K562 (cell line): ENCODE results near the gene SLC16A4. TPM values are rescaled to one million over a fixed set of nuclear protein-coding genes. Genes with fewer than 3 reads are reported as not detected.

Experiments
- ATF3 ChIP-seq, 2 experiments: fragments of 450-650 bp in 1 of 2; sonication (generic) in 1 of 2; formaldehyde crosslinking in 1 of 2; IDR thresholded peaks in 1 of 2; conservative IDR thresholded peaks in 1 of 2; 2 replicates each; pipeline versions ENCODE4 v1.6.1 to v1.8.1; 2016 to 2023; ENCODE audit warnings: mild to moderate bottlenecking in 2 of 2, moderate library complexity in 2 of 2, inconsistent platforms in 1 of 2, missing genetic modification reagents in 1 of 2
- CBFA2T3 ChIP-seq: fragments of 450-650 bp; IDR thresholded peaks from 2 replicates; pipeline ENCODE4 v1.6.1; 2017
- CCNT2 ChIP-seq: IDR thresholded peaks from 2 replicates; pipeline ENCODE4 v1.6.1; 2011; ENCODE audit warnings: borderline replicate concordance, low read depth, mild to moderate bottlenecking, moderate library complexity, mixed read lengths, low read length; ENCODE audit not compliant: insufficient read length; ENCODE audit errors: extremely low read depth
- CLOCK ChIP-seq: fragments of 250-450 bp; sonication (Bioruptor Pico); IDR thresholded peaks from 2 replicates; pipeline ENCODE4 v1.4.0; 2020; ENCODE audit warnings: mild to moderate bottlenecking, moderate library complexity, borderline replicate concordance
- CXXC5 ChIP-seq: fragments of 250-450 bp; sonication (Bioruptor Pico); IDR thresholded peaks from 2 replicates; pipeline ENCODE4 v1.8.0; 2022; ENCODE audit warnings: inconsistent platforms, mild to moderate bottlenecking, moderate library complexity
- KAT2B ChIP-seq: IDR thresholded peaks from one replicate; pipeline ENCODE4 v1.6.1; 2012; ENCODE audit warnings: low read depth, mild to moderate bottlenecking, control low read depth, inconsistent platforms, low read length, moderate library complexity
- KDM1A ChIP-seq, 2 experiments: fragments of 450-650 bp; IDR thresholded peaks; 2 replicates each; pipeline ENCODE4 v1.6.1; 2016; ENCODE audit warnings: mild to moderate bottlenecking in 2 of 2
- KLF13 ChIP-seq: fragments of 450-650 bp; IDR thresholded peaks from 2 replicates; pipeline ENCODE4 v1.6.1; 2016; ENCODE audit warnings: missing genetic modification characterization, low read depth, mild to moderate bottlenecking, missing compliant biosample characterization, moderate library complexity, borderline replicate concordance
- KLF6 ChIP-seq: fragments of 250-450 bp; sonication (Bioruptor Pico); IDR thresholded peaks from 2 replicates; pipeline ENCODE4 v1.4.0; 2020; ENCODE audit warnings: mild to moderate bottlenecking, moderate library complexity, borderline replicate concordance
- MECOM ChIP-seq: fragments of 250-450 bp; sonication (Bioruptor Pico); IDR thresholded peaks from 2 replicates; pipeline ENCODE4 v1.8.0; 2022; ENCODE audit warnings: inconsistent platforms
- MEF2D ChIP-seq: conservative IDR thresholded peaks from 2 replicates; pipeline ENCODE4 v1.6.1; 2016; ENCODE audit warnings: low read depth, missing genetic modification characterization, missing compliant biosample characterization
- MIER1 ChIP-seq: fragments of 450-650 bp; IDR thresholded peaks from 2 replicates; pipeline ENCODE4 v1.6.1; 2016; ENCODE audit warnings: antibody characterized with exemption, mild to moderate bottlenecking, low read depth
- NCOA4 ChIP-seq: fragments of 450-650 bp; IDR thresholded peaks from 2 replicates; pipeline ENCODE4 v1.6.1; 2018; ENCODE audit warnings: mild to moderate bottlenecking; ENCODE audit not compliant: partially characterized antibody
- NR3C1 ChIP-seq: sonication (generic); formaldehyde crosslinking; IDR thresholded peaks from 2 replicates; pipeline ENCODE4 v1.8.1; 2022; ENCODE audit warnings: missing genetic modification reagents
- SMARCA5 ChIP-seq: fragments of 450-650 bp; IDR thresholded peaks from 2 replicates; pipeline ENCODE4 v1.6.1; 2016
- SNIP1 ChIP-seq: fragments of 450-650 bp; IDR thresholded peaks from 2 replicates; pipeline ENCODE4 v1.7.1; 2017; ENCODE audit warnings: low read depth, mild to moderate bottlenecking
- TEAD1 ChIP-seq, 2 experiments: fragments of 450-650 bp in 1 of 2; sonication (generic) in 1 of 2; formaldehyde crosslinking; IDR thresholded peaks; 2 replicates each; pipeline versions ENCODE4 v1.4.0 to v1.8.0; 2020 to 2022; ENCODE audit warnings: mild to moderate bottlenecking in 2 of 2, missing genetic modification reagents in 1 of 2
- ZNF121 ChIP-seq: sonication (generic); formaldehyde crosslinking; conservative IDR thresholded peaks from 2 replicates; pipeline ENCODE4 v1.8.0; 2022; ENCODE audit warnings: missing genetic modification reagents
- ZNF184 ChIP-seq: sonication (generic); formaldehyde crosslinking; IDR thresholded peaks from 2 replicates; pipeline ENCODE4 v1.5.0; 2020; ENCODE audit warnings: missing genetic modification reagents
- ZNF239 ChIP-seq: fragments of 250-450 bp; sonication (Bioruptor Pico); IDR thresholded peaks from 2 replicates; pipeline ENCODE4 v1.4.0; 2020; ENCODE audit warnings: mild to moderate bottlenecking
- ZNF311 ChIP-seq: fragments of 250-450 bp; sonication (Bioruptor Pico); IDR thresholded peaks from 2 replicates; pipeline ENCODE4 v1.4.0; 2020; ENCODE audit warnings: mild to moderate bottlenecking, moderate library complexity
- polyA plus RNA-seq, 8 experiments: library from polyadenylated mRNA; depleted of rRNA in 4 of 8; stranded (reverse) in 5 of 8; unstranded in 3 of 8; fragments of >200 nt; fragmentation: Nextera tagmentation in 2 of 8; fragmentation: Illumina TruSeq in 1 of 8; extraction: Ambion mirVana in 2 of 8; extraction: Trizol in 1 of 8; gene quantifications; 2 replicates each; pipeline versions ENCODE4 v1.2.1 to v1.2.3, GENCODE V29; 2011 to 2014; ENCODE audit warnings: inconsistent platforms in 1 of 8, missing spikeins in 1 of 8
- total RNA-seq, 7 experiments: library from RNA; depleted of rRNA in 6 of 7; stranded (reverse); fragments of >200 nt in 6 of 7; fragmentation: Illumina TruSeq in 2 of 7; extraction: Trizol in 2 of 7; gene quantifications; 2 replicates each; pipeline versions ENCODE4 v1.2.1 to v1.2.3, GENCODE V29; 2011 to 2021; ENCODE audit warnings: low replicate concordance in 1 of 7
- TF ChIP-seq, protein P1 (sequence below): sonication (generic); formaldehyde crosslinking; IDR thresholded peaks from 2 replicates; pipeline ENCODE4 v1.8.0; 2022; ENCODE audit warnings: mild to moderate bottlenecking, missing genetic modification reagents

Gene SLC16A4
- total and polyA plus RNA-seq, 9 of the 15 experiments (the other 6 are each of a cell fraction or from before 2014, with no cell fraction given), result 0.04 to 0.31 (median 0.18) TPM; not detected in 1

DNA sequence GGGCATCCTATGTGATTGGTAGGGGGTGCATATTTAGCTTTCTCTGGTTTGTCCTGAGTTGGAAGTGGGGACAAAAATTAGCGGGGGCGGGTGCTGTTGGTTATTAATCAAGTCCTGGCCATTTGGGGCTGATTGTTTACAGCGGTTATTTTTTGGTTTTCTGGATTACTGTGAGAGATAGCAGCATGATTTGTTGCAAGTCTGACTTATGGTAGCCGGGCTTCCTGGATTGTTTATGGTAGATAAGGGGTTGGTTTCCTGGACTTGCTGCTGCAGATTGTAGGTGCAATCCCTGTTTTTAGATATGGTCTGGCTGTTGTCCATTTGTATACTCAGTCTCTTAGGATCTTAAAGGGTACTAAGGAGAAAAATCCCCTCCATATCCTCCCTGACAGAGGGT is 48.1 kb upstream of the SLC16A4 start (continued):
- TF ChIP-seq, protein P1, sequence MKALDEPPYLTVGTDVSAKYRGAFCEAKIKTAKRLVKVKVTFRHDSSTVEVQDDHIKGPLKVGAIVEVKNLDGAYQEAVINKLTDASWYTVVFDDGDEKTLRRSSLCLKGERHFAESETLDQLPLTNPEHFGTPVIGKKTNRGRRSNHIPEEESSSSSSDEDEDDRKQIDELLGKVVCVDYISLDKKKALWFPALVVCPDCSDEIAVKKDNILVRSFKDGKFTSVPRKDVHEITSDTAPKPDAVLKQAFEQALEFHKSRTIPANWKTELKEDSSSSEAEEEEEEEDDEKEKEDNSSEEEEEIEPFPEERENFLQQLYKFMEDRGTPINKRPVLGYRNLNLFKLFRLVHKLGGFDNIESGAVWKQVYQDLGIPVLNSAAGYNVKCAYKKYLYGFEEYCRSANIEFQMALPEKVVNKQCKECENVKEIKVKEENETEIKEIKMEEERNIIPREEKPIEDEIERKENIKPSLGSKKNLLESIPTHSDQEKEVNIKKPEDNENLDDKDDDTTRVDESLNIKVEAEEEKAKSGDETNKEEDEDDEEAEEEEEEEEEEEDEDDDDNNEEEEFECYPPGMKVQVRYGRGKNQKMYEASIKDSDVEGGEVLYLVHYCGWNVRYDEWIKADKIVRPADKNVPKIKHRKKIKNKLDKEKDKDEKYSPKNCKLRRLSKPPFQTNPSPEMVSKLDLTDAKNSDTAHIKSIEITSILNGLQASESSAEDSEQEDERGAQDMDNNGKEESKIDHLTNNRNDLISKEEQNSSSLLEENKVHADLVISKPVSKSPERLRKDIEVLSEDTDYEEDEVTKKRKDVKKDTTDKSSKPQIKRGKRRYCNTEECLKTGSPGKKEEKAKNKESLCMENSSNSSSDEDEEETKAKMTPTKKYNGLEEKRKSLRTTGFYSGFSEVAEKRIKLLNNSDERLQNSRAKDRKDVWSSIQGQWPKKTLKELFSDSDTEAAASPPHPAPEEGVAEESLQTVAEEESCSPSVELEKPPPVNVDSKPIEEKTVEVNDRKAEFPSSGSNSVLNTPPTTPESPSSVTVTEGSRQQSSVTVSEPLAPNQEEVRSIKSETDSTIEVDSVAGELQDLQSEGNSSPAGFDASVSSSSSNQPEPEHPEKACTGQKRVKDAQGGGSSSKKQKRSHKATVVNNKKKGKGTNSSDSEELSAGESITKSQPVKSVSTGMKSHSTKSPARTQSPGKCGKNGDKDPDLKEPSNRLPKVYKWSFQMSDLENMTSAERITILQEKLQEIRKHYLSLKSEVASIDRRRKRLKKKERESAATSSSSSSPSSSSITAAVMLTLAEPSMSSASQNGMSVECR (CRISPR knock-in tag), result no peak
- TF ChIP-seq MECOM (no peak), ZNF121 (no peak), KLF6 (CRISPR knock-in tag) (no peak), SMARCA5 (no peak), CXXC5 (peak; percentile 59), ZNF239 (CRISPR knock-in tag) (0 out of 2 replicates have a peak, but pooled peaks have one; percentile 38), CCNT2 (no peak), KDM1A (IDR thresholded peaks at IDR 0.05) (peak; percentile 97 to 98), ZNF184 (CRISPR knock-in tag) (no peak), SNIP1 (no peak), TEAD1 (CRISPR knock-in tag; IDR thresholded peaks at IDR 0.05) (peak in 1 of 2 experiments; percentile 81; a peak in 1 of 4 replicates), ATF3 (IDR thresholded peaks at IDR 0.05) (no peak), ATF3 (CRISPR knock-in tag; conservative IDR thresholded peaks at IDR 0.05) (no peak), KAT2B (no peak), MEF2D (0 out of 2 replicates have a peak, but pooled peaks have one; percentile 37), MIER1 (no peak), KLF13 (tag) (no peak), CBFA2T3 (peak; percentile 92), ZNF311 (CRISPR knock-in tag) (0 out of 2 replicates have a peak, but pooled peaks have one; percentile 20), NCOA4 (no peak), NR3C1 (CRISPR knock-in tag) (no peak), CLOCK (CRISPR knock-in tag) (no peak)
